Measurements from ENCODE around the gene AR.

DNA sequence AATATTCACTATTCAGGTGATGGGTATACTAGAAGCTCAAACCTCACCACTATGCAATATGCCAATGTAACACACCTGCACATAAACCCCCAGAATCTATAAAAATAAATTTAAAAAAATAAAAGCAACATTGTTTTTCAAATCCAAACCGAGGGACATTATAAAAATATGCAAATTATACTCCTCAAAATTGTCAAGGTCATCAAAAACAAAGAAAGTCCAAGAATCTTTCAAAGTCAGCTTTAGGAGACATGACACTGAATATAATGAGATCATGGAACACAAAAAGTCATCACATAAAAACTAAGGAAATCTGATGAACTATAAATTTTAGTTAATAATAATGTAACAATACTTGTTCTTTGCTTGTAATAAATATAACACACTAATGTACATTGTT lies 43.2 kb upstream of the AR start:
- TF ChIP-seq, protein P1, sequence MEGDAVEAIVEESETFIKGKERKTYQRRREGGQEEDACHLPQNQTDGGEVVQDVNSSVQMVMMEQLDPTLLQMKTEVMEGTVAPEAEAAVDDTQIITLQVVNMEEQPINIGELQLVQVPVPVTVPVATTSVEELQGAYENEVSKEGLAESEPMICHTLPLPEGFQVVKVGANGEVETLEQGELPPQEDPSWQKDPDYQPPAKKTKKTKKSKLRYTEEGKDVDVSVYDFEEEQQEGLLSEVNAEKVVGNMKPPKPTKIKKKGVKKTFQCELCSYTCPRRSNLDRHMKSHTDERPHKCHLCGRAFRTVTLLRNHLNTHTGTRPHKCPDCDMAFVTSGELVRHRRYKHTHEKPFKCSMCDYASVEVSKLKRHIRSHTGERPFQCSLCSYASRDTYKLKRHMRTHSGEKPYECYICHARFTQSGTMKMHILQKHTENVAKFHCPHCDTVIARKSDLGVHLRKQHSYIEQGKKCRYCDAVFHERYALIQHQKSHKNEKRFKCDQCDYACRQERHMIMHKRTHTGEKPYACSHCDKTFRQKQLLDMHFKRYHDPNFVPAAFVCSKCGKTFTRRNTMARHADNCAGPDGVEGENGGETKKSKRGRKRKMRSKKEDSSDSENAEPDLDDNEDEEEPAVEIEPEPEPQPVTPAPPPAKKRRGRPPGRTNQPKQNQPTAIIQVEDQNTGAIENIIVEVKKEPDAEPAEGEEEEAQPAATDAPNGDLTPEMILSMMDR (conservative IDR thresholded peaks at IDR 0.05; ENCODE audit: low read depth, low read length) = no peak
- TF ChIP-seq EZH2 (IDR thresholded peaks at IDR 0.05; ENCODE audit: low read length, unreplicated experiment) (no peak), EZH2phosphoT487 (IDR thresholded peaks at IDR 0.05; ENCODE audit: borderline replicate concordance, low read length) (no peak)
